H9 (cell line): ENCODE results near the gene NCCRP1. TPM values are rescaled to one million over a fixed set of nuclear protein-coding genes. Genes with fewer than 3 reads are reported as not detected.

Source experiments
- DNase-seq: peaks from one replicate; pipeline ENCODE4 v3.0.0-alpha.2; 2017
- H2AFZ ChIP-seq: one replicate; pipeline ENCODE4 v1.6.1; 2013; ENCODE audit warnings: mild to moderate bottlenecking, low read length, control low read depth, moderate library complexity
- H2AK5ac ChIP-seq: 2 replicates; pipeline ENCODE4 v1.6.1; 2013; ENCODE audit warnings: low read length, control low read depth, mixed read lengths; ENCODE audit not compliant: insufficient read length
- H2BK120ac ChIP-seq: one replicate; pipeline ENCODE4 v1.6.1; 2013; ENCODE audit warnings: low read depth, mild to moderate bottlenecking, low read length, control low read depth, inconsistent platforms; ENCODE audit not compliant: poor library complexity, severe bottlenecking
- H2BK12ac ChIP-seq: 2 replicates; pipeline ENCODE4 v1.6.1; 2013; ENCODE audit warnings: low read length, control low read depth, mixed read lengths, low read depth; ENCODE audit not compliant: insufficient read length
- H2BK15ac ChIP-seq: 2 replicates; pipeline ENCODE4 v1.6.1; 2013; ENCODE audit warnings: low read depth, low read length, control low read depth
- H2BK20ac ChIP-seq: one replicate; pipeline ENCODE4 v1.6.1; 2013; ENCODE audit warnings: low read depth, mild to moderate bottlenecking, low read length, control low read depth, inconsistent platforms; ENCODE audit not compliant: poor library complexity, severe bottlenecking
- H2BK5ac ChIP-seq: 2 replicates; pipeline ENCODE4 v1.6.1; 2013; ENCODE audit warnings: low read length, control low read depth, mixed read lengths; ENCODE audit not compliant: insufficient read length
- H3K14ac ChIP-seq: 2 replicates; pipeline ENCODE4 v1.6.1; 2013; ENCODE audit warnings: low read length, control low read depth; ENCODE audit not compliant: insufficient read depth
- H3K18ac ChIP-seq: 2 replicates; pipeline ENCODE4 v1.6.1; 2013; ENCODE audit warnings: low read depth, mild to moderate bottlenecking, mixed read lengths, low read length, control low read depth; ENCODE audit not compliant: insufficient read length
- H3K23ac ChIP-seq: 2 replicates; pipeline ENCODE4 v1.6.1; 2013; ENCODE audit warnings: low read length, control low read depth, mixed read lengths, low read depth; ENCODE audit not compliant: insufficient read length
- H3K23me2 ChIP-seq: 2 replicates; pipeline ENCODE4 v1.6.1; 2013; ENCODE audit warnings: low read depth, mild to moderate bottlenecking, mixed read lengths, low read length, control low read depth; ENCODE audit not compliant: insufficient read length, poor library complexity, severe bottlenecking
- H3K27ac ChIP-seq: 2 replicates; pipeline ENCODE4 v1.5.1; 2013; ENCODE audit warnings: low read length, control low read depth, mixed read lengths, low read depth; ENCODE audit not compliant: insufficient read length
- H3K27me3 ChIP-seq: 2 replicates; pipeline ENCODE4 v1.6.1; 2013; ENCODE audit warnings: low read length, control low read depth, inconsistent platforms; ENCODE audit not compliant: insufficient read depth
- H3K4ac ChIP-seq: 2 replicates; pipeline ENCODE4 v1.6.1; 2013; ENCODE audit warnings: low read depth, mild to moderate bottlenecking, control low read depth, inconsistent platforms, low read length, moderate library complexity
- H3K4me1 ChIP-seq: 2 replicates; pipeline ENCODE4 v1.6.1; 2013; ENCODE audit warnings: low read length, control low read depth, inconsistent platforms; ENCODE audit not compliant: insufficient read depth
- H3K4me2 ChIP-seq: 2 replicates; pipeline ENCODE4 v1.6.1; 2013; ENCODE audit warnings: low read length, control low read depth, mixed read lengths; ENCODE audit not compliant: insufficient read length, insufficient read depth
- H3K56ac ChIP-seq: 2 replicates; pipeline ENCODE4 v1.6.1; 2013; ENCODE audit warnings: low read depth, mild to moderate bottlenecking, mixed read lengths, low read length, control low read depth; ENCODE audit not compliant: insufficient read length
- H3K79me1 ChIP-seq: 2 replicates; pipeline ENCODE4 v1.6.1; 2013; ENCODE audit warnings: low read depth, mild to moderate bottlenecking, moderate library complexity, low read length, control low read depth, inconsistent platforms; ENCODE audit not compliant: insufficient read depth, poor library complexity, severe bottlenecking
- H3K79me2 ChIP-seq: 2 replicates; pipeline ENCODE4 v1.6.1; 2013; ENCODE audit warnings: low read length, control low read depth, inconsistent platforms; ENCODE audit not compliant: insufficient read depth
- H3K9ac ChIP-seq: 2 replicates; pipeline ENCODE4 v1.6.1; 2013; ENCODE audit warnings: low read length, control low read depth, mixed read lengths; ENCODE audit not compliant: insufficient read length; ENCODE audit errors: extremely low read depth
- H3K9me3 ChIP-seq: one replicate; pipeline ENCODE4 v1.6.1; 2013; ENCODE audit warnings: low read depth, low read length, inconsistent platforms; ENCODE audit not compliant: control insufficient read depth
- H3T11ph ChIP-seq: one replicate; pipeline ENCODE4 v1.6.1; 2013; ENCODE audit warnings: mild to moderate bottlenecking, low read length, control low read depth, inconsistent platforms
- H4K20me1 ChIP-seq: one replicate; pipeline ENCODE4 v1.6.1; 2013; ENCODE audit not compliant: control insufficient read depth, insufficient read length, insufficient read depth
- H4K5ac ChIP-seq: 2 replicates; pipeline ENCODE4 v1.6.1; 2013; ENCODE audit warnings: low read depth, mild to moderate bottlenecking, mixed read lengths, low read length, control low read depth; ENCODE audit not compliant: insufficient read length
- H4K8ac ChIP-seq: replicated peaks from 2 replicates; pipeline ENCODE4 v1.6.1; 2013; ENCODE audit warnings: low read length, control low read depth, mixed read lengths, low read depth; ENCODE audit not compliant: insufficient read length
- H4K91ac ChIP-seq: 2 replicates; pipeline ENCODE4 v1.6.1; 2013; ENCODE audit warnings: low read depth, mild to moderate bottlenecking, moderate library complexity, mixed read lengths, low read length, control low read depth; ENCODE audit not compliant: insufficient read length
- H3K27ac Mint-ChIP-seq, 3 experiments: 2 replicates in 2 of 3; 3 replicates in 1 of 3; pipeline ENCODE4 v1.8.0; 2020 to 2021; ENCODE audit warnings: mixed read lengths in 3 of 3, mild to moderate bottlenecking in 1 of 3, moderate library complexity in 1 of 3
- H3K27me3 Mint-ChIP-seq: 2 replicates; pipeline ENCODE4 v1.8.0; 2021; ENCODE audit warnings: low read depth, mild to moderate bottlenecking, moderate library complexity, mixed read lengths
- H3K36me3 Mint-ChIP-seq, 3 experiments: 2 replicates in 2 of 3; 3 replicates in 1 of 3; pipeline ENCODE4 v1.8.0; 2020 to 2021; ENCODE audit warnings: low read depth in 3 of 3, mixed read lengths in 3 of 3; ENCODE audit not compliant: insufficient read depth in 1 of 3
- H3K4me1 Mint-ChIP-seq, 2 experiments: 2 replicates each; pipeline ENCODE4 v1.8.0; 2020; ENCODE audit warnings: mixed read lengths in 2 of 2
- H3K4me3 Mint-ChIP-seq, 2 experiments: 2 replicates in 1 of 2; 3 replicates in 1 of 2; pipeline ENCODE4 v1.8.0; 2020 to 2021; ENCODE audit warnings: mild to moderate bottlenecking in 2 of 2, mixed read lengths in 2 of 2, moderate library complexity in 1 of 2
- H3K9me3 Mint-ChIP-seq, 2 experiments: 2 replicates in 1 of 2; 3 replicates in 1 of 2; pipeline ENCODE4 v1.8.0; 2020; ENCODE audit warnings: mild to moderate bottlenecking in 2 of 2, mixed read lengths in 2 of 2, moderate library complexity in 1 of 2
- WGBS: extraction: QIAGEN DNeasy Blood & Tissue Kit; methylation state at CpG from one replicate; pipeline ENCODE4 v1.1.7; 2013; ENCODE audit warnings: missing lambda C conversion rate, low lambda C conversion rate, mixed read lengths; ENCODE audit not compliant: insufficient read length; ENCODE audit errors: extremely low coverage; 5-methylcytosine and 5-hydroxymethylcytosine counted together
- total RNA-seq: library from RNA; stranded (reverse); gene quantifications from 2 replicates; pipeline ENCODE4 v1.2.1, GENCODE V29; 2021
- TF ChIP-seq, protein P1 (sequence below): fragments of 200-600 bp; sonication (generic); conservative IDR thresholded peaks from 3 replicates; pipeline ENCODE4 v1.8.0; 2021; ENCODE audit warnings: antibody characterized with exemption, mild to moderate bottlenecking

Gene NCCRP1
- total RNA-seq, 1 experiment from 2014 or later = 1.9 TPM

- no peak overlapping the region for H4K91ac ChIP-seq
- DNase-seq = no peak
- Mint-ChIP-seq H3K4me3 (no peak overlapping the region), H3K27me3 (no peaks in the 10 kb centered on the region), H3K36me3 (peaks cover 0 to 4% (median 4%) of the 10 kb centered on the region in 3 experiments; a peak in 3 of 7 replicates), H3K27ac (no peak overlapping the region), H3K4me1 (peaks cover 21 to 28% of the 10 kb centered on the region in 2 experiments), H3K9me3 (no peaks in the 10 kb centered on the region)
- H4K8ac ChIP-seq = no peak overlapping the region
- no peak overlapping the region for H2AK5ac ChIP-seq
- no peak overlapping the region for H3T11ph ChIP-seq
- H3K23ac ChIP-seq = no peak overlapping the region
- no peak overlapping the region for H2BK5ac ChIP-seq
- H2BK120ac ChIP-seq = no peak overlapping the region
- H3K79me2 ChIP-seq = no peaks in the 10 kb centered on the region; the same call in 1 of the 2 replicates
- H2BK12ac ChIP-seq = no peak overlapping the region
- no peak overlapping the region for H3K18ac ChIP-seq
- no peaks in the 10 kb centered on the region for H3K79me1 ChIP-seq
- H3K4me2 ChIP-seq = no peak overlapping the region
- H3K9ac ChIP-seq = no peak overlapping the region
- TF ChIP-seq, protein P1, sequence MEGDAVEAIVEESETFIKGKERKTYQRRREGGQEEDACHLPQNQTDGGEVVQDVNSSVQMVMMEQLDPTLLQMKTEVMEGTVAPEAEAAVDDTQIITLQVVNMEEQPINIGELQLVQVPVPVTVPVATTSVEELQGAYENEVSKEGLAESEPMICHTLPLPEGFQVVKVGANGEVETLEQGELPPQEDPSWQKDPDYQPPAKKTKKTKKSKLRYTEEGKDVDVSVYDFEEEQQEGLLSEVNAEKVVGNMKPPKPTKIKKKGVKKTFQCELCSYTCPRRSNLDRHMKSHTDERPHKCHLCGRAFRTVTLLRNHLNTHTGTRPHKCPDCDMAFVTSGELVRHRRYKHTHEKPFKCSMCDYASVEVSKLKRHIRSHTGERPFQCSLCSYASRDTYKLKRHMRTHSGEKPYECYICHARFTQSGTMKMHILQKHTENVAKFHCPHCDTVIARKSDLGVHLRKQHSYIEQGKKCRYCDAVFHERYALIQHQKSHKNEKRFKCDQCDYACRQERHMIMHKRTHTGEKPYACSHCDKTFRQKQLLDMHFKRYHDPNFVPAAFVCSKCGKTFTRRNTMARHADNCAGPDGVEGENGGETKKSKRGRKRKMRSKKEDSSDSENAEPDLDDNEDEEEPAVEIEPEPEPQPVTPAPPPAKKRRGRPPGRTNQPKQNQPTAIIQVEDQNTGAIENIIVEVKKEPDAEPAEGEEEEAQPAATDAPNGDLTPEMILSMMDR = no peak
- no peak overlapping the region for H4K5ac ChIP-seq
- peaks cover 2% of the 10 kb centered on the region for H4K20me1 ChIP-seq
- H3K56ac ChIP-seq = no peak overlapping the region
- no peak overlapping the region for H3K4ac ChIP-seq
- no peak overlapping the region for H3K27ac ChIP-seq
- no peak overlapping the region for H3K14ac ChIP-seq
- H3K9me3 ChIP-seq = no peaks in the 10 kb centered on the region
- H3K4me1 ChIP-seq = no peaks in the 10 kb centered on the region; the same call in 1 of the 2 replicates
- H3K23me2 ChIP-seq = peaks cover 3% of the 10 kb centered on the region
- no peak overlapping the region for H2BK20ac ChIP-seq
- no CpG with 5 or more reads among the region's 9 CpGs for WGBS
- H3K27me3 ChIP-seq = no peaks in the 10 kb centered on the region
- H2AFZ ChIP-seq = no peak overlapping the region
- no peak overlapping the region for H2BK15ac ChIP-seq
Observed at GRCh38 chr19:39163621-39164020, 33.1 kb upstream of the NCCRP1 start.
